GM19468 (cell line): ENCODE data around the gene GIMAP4.
"Not testable (repeated sequence)": the region's sequence is repeated elsewhere in the genome, so short reads cannot be mapped to it uniquely, and the experiment has no call there.

Experiments
- ATAC-seq: cut with Tn5 transposase; IDR thresholded peaks from one replicate; pipeline ENCODE4 v1.9.1; 2021; ENCODE audit warnings: mild to moderate bottlenecking, moderate library complexity, moderate number of reproducible peaks; ENCODE audit not compliant: unreplicated experiment; ENCODE audit errors: extremely low read depth

Gene GIMAP4

DNA sequence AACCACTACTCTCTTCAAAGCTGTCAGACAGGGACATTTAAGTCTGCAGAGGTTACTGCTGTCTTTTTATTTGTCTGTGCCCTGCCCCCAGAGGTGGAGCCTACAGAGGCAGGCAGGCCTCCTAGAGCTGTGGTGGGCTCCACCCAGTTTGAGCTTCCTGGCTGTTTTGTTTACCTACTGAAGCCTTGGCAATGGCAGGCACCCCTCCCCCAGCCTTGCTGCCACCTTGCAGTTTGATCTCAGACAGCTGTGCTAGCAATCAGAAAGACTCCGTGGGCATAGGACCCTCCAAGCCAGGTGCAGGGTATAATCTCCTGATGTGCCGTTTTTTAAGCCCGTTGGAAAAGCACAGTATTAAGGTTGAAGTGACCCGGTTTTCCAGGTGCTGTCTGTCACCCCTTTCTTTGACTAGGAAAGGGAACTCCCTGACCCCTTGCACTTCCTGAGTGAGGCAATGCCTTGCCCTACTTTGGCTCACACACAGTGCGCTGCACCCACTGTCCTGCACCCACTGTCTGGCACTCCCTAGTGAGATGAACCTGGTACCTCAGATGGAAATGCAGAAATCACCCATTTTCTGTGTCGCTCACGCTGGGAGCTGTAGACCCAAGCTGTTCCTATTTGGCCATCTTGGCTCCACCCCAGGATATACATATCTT, 12.9 kb downstream of the GIMAP4 start:
- not testable (repeated sequence) for ATAC-seq

DNA sequence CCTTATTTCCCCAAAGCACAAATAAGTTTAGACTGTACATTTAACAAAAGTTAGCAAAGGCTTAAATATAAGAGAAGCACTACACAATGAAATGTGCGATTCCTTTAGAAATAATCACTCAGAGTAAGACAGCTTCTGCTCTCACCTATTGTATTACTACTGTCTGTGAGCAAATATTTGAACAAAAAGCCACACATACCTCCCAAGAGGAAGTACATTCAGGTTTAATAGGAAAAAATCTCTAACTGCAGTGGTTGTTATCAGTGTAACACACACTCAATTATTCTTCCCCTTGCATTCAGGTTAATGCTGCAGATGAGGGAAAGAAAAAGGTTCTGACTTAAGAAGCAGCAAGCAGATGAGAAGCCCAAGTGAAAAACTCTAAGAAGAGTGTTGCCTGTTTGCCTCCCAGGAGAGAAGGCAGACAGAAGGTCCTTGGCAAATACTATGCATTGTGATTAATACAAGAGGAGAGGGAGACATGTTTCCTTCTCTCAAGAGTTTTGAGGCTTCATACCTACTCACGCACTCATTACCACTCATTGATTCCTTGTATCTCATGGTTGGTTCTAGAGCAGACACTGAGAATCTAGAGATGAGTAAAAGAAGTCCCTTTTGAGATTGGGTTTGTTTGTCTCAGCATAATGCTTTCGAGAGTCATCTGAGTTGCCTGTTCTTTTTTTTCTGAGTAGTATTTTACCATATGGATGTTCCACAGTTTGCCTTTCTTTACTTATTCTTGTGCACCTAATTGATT, 13.6 kb downstream of the GIMAP4 start:
- ATAC-seq, result no peak

DNA sequence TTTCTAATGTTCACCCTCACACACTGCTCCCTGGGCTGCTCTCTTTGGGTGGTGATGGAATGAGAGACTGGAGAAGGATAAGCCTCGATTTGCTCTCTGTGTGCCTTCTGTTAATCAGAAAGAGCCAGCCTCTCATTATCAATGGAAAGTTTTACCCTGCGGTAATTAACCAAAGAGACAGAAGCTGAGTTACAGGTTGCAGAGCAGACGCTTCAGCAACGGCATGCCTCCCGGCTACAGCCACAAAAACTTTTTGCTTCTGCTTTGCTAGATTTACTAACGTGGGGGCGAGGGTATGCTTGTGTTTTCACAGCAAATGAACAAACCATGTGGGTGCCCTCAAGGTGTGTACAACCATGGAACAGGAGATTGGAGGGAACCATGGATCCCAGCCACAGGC, 18.0 kb downstream of the GIMAP4 start:
- ATAC-seq, result no peak

DNA sequence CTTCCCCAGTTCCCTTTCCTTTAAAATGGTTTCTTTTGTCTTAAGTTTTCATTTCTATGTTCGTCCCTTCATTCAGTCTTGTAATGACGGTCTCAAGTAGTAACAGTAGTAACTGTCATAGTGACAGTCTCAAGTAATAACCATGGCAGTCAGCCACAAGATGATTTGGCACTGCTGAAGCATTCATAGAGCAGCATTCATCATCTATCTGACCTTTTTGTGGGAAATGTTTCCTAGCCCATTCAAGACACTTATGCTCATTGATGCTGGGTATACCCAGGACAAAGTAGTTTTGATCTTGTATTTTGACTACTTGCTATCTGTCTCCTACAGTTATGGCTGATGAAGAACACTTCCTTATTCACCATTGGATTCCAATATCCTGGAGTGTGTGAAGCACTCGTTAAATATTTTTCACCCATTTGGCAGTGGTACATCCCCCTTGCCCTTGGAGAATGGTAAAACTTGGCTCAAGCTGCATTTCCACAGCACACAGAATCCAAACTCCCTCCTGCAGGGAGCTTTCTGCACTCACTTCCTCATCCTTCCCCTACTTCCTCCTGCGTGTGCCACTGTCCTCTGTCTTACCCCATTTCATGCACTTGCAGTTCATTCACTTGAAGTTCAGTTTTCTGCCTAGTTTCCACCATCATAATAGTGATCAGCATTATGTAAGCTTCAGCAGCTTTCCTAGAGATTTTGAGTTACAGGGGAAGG, 19.0 kb downstream of the GIMAP4 start:
- ATAC-seq, result no peak

DNA sequence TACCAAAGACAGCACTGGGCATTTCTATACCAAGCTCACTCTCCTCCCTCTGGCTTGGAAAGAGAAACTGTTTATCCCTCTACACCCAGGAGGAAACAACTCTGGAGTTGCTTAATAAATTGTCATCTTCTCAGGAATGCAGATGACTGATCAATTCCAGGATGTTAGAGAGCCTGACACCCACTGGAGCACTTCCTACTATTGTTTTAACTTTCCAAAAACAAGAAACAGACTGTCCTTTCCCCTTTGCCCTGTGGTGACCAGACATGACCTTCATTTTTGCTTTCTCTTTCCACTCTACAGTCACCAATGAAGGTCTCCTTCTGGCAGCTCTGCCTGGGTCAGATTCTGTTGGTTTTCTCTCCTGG, 19.6 kb downstream of the GIMAP4 start:
- ATAC-seq, result no peak

DNA sequence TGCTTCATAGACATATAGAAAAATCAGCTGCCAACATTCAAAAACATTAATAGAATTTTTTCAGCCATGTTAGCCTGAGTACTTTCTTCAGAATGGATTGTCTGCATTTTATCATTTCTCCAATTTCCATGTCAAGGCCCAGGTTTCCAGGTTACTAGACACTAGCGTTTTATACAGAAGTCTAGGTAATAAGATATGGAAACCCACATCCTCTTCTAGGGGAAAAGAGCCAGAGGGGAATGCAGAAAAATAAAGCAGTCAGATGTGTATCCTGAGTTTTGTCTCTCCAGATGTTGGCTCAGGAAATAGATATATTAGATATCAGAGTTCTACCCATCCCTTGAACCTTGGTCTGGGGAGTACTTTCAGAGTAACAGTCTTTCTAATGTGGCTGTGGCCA, 20.4 kb downstream of the GIMAP4 start:
- ATAC-seq, result no peak

DNA sequence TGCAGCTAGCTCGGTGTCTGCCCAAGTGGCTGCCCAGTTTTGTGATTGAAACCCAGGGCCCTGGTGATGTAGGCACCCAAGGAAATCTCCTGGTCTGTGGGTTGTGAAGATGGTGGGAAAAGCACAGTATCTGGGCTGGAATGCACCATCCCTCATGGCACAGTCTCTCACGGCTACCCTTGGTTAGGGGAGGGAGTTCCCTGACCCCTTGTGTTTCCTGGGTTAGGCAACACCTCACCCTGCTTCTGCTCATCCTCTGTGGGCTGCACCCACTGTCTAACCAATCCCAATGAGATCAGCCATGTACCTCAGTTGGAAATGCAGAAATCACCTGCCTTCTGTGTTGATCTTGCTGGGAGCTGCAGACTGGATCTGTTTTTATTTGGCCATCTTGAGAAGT, 27.6 kb downstream of the GIMAP4 start:
- no peak for ATAC-seq

DNA sequence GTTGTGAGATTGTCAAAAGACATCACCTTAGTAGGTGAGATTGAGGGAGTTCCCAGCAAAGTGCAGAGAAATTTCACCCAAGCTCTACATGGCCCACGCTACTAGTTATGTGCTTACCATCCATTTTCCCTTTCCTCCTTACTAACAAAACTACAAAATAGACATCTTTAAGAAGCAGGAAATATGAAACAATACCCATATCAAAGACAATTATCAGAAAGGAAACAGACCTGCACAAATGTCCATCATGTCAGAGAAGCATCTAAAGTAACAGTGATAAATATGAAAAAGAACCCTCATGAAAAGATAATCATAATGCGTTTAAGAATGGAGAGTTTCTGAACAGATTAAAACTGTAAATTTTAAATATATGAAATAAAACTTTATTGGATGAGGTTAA, 28.2 kb downstream of the GIMAP4 start:
- no peak for ATAC-seq

DNA sequence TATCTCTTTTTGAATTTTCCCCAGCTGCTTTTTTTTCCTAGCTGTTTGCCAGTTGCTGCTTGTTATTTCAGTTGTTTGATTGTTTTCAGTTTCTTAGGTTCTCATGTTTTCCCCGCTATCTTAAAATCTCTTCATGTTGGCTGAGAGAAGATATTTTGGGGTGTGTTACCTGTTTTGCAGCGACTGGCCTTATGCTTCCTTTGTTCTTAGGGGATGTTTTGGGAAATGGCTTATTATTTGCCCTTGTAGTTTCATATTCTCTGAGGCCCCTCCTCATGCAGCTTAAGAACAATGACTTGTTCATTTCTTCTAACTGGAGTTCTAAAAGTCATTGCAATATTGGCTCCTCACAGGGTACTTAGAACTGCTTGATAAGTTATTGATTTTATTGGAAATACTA, 36.4 kb downstream of the GIMAP4 start:
- not testable (repeated sequence) for ATAC-seq

DNA sequence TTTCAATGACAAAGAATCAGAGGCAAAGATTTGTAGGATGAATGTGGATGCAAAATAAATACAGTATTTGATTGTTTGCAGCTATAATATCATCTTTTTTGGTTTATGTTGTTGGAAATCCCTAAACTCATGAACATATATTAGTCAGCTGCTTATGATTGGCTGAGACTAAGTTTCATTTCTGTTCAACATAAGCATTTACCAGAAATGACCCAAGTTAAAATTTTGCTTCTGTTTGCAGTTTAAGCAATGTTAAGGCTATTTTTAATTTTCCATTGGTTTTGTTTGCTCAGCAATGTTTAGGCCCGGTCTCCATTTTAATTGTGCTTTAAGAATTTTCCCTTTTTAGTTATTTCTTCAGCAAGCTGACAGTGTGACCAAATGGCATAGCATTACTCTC, 43.0 kb downstream of the GIMAP4 start:
- ATAC-seq, result no peak

DNA sequence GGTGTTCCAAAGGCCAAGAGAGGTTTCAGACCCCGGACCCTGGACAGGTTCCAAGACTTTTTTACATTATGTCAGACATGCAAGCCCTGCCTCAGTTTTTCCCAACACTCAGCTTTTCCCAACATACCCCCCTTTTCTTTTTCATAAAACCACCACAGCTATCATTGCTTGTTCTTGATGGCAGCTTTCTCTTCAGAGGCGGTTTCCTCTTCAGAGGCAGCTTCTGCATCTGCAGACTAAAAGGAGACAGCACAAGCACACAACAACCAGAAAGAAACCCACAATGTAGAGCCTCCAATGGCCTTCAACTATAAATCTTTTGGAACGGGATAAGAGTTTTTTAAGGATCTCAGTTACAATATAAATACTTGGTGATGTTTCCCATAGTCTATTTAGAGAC, 45.7 kb downstream of the GIMAP4 start:
- ATAC-seq, result no peak

DNA sequence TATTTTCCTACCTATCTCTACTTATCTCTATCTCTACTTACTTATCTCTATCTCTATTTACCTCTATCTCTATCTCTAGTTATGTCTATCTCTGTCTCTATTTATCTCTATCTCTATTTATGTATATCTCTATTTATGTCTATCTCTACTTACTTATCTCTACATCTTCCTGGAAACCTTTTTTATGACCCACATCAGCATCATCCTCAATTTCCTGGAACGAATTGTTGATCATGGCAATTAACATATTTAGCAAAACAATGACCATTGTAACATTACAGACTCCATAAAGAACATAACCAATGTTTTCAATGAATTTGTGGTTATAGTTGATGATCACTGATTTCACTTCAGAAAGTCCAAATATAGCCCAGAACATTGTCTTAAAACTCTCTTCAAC, 46.7 kb downstream of the GIMAP4 start:
- ATAC-seq, result no peak

DNA sequence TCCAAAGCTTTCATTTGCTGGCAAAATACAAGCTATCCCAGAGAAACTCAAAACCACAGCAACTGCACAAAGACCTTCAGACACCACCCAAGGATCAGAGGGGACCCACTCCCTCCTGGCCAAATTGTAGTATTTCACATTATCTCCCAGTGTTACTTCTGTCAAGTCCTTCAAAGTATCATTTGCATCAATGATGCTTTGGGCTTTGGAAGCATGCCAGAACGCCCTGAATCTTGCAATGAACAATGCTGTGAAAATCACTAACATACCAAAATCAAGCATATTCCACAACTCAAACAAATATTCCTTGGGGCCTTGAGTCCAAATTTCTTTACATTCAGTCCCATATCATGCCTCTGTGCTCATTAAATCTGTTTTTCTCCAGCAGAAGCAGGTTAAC, 47.2 kb downstream of the GIMAP4 start:
- ATAC-seq, result not testable (repeated sequence)

DNA sequence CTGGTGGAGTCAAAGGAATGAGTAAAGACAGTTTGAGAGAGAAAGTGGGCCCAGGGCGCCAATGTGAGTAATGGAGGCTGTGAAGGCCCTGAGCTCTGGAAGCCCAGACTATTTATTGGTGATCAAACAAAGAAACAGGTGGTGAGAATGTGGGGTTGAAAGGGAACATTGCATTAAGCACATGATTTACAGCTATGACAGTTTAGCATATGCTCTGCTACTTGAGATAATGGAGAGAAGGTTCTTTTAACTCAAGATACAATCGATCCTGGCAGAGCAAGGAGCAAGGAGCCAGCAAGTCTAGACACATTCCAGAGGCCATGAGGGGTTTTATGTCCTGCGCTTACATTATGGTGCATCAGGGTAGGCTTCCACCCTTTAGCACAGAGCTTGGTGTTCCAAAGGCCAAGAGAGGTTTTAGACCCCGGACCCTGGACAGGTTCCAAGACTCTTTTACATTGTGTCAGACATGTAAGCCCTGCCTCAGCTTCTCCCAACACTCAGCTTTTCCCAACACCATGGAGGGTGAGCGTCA, 48.1 kb downstream of the GIMAP4 start:
- ATAC-seq, result not testable (repeated sequence)

DNA sequence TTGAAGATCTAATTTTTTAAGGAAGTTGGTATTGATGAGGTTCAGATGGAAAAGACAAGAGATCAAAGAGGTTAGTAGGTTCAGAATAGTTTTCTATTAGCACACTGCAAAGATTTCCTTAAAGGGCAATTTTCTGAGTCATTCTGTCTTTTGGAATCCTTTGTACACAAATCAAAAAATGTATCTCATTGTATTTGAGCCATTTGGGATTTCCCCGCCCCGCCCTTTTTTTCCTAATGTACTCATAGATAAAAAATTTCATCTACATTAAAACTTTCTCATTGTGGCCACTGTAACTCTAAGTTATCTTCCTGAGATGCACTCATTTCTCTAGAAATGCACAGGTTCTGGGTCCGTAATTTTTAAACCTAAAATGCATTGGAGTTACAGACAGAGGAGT, 52.9 kb downstream of the GIMAP4 start:
- no peak for ATAC-seq

DNA sequence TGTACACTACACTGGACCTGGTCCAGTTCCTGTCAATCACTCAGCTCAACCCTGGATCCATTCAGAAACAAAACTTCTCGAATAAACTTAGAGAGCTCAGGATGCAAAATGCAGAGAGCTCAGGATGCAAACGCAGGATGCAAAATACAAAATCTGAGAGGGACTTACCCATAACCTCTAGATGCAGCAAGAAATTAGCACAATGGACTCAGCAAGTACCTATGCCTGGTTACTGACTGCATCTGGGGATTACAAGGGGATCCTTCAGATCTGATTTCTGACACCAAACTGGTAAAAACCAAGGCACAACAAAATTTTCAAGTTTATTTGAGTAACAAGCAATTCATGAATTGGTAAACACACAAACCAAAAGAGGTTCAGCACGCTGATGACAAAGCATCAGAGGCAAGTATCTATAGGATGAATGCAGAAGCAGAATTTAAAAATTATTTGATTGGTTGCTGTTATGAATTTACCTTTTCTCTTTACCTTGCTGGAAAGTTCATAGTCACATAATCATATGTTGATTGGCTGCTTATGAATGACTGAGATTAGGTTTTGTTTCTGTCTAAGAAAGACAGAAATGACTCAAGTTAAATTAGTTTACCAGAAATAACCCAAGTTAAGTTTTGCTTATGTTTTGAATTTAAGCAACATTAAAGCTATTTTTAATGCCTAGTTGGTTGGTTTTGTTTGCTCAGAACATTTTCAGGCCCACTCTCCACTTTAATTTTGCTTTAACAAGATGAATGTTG, 53.6 kb downstream of the GIMAP4 start:
- no peak for ATAC-seq

DNA sequence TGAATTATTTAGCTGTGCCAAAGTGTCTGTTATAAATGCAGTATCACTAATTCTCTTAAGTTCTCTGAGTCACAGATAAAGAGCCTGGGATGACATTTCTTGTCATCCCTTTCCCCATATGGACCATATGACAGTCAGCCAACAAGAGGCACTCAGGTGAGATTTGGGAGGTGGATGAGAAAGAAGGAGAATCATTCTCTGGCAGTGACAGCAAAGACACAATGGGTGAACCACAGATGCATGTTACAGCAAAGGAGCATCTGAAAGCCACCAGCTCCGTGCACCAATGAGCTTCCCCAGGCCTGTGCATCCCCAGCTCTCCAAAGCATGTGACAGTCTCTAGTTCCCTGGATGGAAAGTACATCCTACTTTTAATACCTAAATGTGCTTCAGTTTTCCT, 54.2 kb downstream of the GIMAP4 start:
- no peak for ATAC-seq
